GM21447 (cell line): Measurements from ENCODE around the gene SP100.

Source experiments
- ATAC-seq: cut with Tn5 transposase; IDR thresholded peaks from one replicate; pipeline ENCODE4 v1.9.1; 2021; ENCODE audit not compliant: unreplicated experiment

The SP100 gene

DNA sequence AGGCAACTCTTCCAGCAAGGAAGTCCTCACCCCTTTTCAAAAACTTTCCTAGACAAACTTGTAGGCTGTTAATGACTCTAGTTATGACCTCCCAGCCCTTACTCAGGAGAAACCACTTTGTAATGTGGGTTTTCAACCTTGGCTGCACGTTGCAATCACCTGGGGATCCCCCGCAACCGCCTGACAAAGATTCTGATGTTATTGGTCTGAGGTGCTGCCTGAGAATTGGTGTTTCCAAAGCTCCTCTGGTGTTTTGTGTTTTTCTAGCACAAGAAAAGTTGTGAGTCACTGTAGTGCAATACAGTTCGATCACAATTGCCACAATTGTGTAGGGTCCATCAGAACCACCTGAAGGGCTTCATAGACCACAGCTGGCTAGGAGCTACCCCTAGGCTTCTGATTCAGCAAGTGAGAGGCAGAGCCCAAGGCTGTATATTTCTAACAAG, 121.6 kb downstream of the SP100 start:
- ATAC-seq = peak; percentile 84

DNA sequence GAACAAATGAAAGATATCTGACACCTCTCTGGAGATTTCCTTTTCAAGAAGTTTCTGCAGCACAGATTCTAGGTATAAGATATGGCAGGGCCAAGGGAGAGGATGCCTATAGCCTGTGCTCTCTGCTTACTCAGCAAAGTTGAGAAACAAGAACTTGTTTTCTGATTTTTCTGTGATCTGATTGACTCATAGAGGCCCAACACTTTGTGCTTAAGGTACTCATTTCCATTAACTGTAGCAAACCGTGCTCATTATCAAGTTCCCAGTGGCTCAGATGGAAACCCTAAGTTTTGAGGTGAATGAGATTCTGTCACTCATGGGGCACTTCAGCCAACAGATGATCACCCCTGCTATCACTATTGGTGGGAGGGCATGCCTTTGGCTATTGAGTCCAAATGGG, 124.3 kb downstream of the SP100 start:
- no peak for ATAC-seq

- peak; percentile 69 for ATAC-seq
These were observed 126.0 kb downstream of the SP100 start for GRCh38 chr2:230541934-230542380.

GRCh38 chr2:230542751-230543150, 126.8 kb downstream of the SP100 start:
- no peak for ATAC-seq

DNA sequence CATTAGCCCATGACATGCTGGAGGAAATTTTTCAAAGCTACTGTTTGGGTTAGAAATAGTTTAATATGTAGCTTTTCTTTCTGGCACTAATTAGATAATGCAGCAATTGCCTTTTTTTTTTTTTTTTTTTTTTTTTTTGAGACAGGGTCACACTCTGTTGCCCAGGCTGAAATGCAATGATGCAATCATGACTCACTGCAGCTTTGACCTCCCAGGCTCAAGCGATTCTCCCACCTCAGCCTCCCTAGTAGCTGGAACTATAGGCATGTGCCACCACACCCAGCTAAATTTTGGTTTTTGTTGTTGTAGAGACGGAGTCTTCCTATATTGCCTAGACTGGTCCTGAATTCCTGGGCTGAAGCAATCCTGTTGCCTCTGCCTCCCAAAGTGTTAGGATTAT, 136.2 kb downstream of the SP100 start:
- no peak for ATAC-seq

- ATAC-seq = no peak
These were observed 141.1 kb downstream of the SP100 start for GRCh38 chr2:230557065-230557464.

DNA sequence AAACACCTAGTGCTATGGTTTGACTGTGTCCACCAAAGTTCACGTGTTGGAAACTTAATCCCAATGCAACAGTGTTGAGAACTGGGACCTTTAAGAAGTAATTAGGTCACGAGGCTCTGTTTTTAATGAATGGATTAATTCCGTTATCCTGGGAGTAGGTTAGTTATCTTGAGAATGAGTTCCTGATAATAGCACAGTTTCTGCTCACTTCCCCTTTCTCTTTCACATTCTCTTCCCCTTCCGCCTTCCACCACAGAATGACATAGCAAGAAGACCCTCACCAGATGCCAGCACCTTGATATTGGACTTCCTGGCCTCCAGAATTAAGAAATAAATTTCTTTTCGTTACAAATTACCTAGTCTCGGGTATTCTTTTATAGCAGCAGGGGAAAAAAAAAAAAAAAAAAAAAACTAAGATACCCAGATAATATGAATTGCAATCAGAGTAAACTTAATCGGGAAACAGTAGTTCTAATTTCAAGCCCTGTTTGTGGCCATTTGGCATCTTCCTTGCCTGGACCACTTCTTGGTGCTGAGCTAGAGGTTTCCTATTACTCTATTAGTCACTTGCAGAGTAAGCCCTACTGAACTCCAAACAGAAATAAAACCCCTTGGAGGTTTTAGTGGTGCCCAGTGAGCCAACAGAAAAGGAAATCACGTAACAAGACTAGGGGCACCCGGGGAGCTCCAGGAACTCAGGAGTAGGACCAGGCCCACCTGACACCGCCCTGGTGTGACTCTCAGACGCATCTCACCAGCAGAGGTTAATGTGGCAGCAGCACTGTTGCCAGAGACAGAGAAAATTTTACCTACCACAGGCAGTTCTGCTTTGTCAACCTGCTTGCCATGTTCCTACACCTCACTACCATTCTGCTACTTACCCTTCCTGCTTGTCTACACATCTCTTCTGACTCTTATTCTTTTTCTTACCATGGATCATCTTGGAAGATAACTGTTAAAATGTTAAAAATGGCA, 149.1 kb downstream of the SP100 start:
- no peak for ATAC-seq

GRCh38 chr2:230569298-230569697, 153.3 kb downstream of the SP100 start:
- no peak for ATAC-seq

GRCh38 chr2:230570987-230571386, 155.0 kb downstream of the SP100 start:
- ATAC-seq = no peak

DNA sequence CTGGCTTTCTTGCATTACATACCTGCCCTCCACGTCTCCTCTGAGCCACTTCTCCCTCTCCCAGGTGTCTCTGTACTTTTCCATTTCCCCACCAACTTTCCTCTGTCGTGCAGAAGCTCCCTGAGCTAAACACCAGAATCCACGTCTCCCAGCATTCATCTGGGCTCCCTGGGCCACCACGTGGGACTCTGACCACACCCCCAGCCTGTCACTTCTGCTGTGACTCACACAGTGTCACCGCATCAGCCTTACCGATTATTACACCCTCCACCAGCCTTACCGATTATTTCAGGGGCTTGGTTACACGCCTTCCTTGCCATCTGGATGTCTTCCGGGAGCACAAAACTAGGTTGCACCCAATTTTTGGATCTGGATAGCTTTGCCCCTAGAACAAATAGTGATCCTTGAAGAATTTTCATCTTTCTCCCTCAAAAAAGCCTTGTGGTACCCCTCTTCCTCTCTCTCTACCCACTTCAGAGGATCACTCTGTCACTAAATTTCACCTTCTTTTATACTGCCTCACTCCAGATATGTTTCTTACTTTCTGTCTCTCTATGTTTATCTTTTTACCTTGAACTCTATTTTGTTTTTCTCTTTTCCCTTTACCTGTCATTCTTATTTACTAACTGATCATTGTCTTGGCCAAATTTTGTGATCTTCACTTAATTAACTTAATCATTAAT, 159.8 kb downstream of the SP100 start:
- ATAC-seq = no peak

GRCh38 chr2:230577114-230577513, 161.1 kb downstream of the SP100 start:
- ATAC-seq = no peak

DNA sequence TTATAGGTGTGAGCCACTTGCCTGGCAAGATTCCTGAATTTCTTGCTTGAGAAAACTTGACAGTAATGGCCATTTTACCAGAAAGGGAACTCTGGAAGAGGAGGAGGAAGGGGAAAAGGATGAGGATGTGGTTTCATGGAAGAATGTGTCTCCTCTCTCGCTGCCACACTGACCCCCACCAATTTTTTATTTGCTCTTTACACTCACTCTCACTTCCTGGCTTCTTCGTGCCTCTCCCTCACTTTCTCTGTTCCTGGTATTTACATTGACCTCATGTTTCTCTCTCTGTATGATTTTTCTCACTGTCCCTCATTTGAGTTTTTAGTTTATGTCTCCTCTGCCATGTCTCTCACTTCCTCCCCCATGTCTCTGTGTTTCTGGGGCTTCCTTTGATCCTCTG, 162.1 kb downstream of the SP100 start:
- no peak for ATAC-seq

DNA sequence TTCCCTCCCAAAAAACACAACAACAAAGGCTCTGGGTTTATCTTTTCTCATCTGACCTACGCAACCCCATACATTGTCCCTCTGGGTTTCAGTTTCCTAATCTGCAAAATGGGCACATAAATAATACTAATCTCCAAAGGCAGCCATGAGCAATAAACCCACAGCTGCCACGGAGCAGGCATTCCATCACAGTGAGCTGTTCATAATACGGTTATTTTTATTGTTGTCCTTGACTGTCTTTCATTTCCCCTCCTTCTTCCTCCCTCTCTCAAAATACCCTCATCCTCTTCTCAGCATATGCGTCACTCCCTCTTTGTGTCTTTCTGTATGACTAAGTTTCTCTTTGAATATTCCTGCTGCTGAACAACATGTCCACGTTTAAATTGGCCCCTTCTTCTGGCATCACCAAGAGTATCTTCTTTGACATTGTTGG, 166.9 kb downstream of the SP100 start:
- peak; percentile 71 for ATAC-seq

GRCh38 chr2:230583581-230583980, 167.6 kb downstream of the SP100 start:
- peak; percentile 24 for ATAC-seq

DNA sequence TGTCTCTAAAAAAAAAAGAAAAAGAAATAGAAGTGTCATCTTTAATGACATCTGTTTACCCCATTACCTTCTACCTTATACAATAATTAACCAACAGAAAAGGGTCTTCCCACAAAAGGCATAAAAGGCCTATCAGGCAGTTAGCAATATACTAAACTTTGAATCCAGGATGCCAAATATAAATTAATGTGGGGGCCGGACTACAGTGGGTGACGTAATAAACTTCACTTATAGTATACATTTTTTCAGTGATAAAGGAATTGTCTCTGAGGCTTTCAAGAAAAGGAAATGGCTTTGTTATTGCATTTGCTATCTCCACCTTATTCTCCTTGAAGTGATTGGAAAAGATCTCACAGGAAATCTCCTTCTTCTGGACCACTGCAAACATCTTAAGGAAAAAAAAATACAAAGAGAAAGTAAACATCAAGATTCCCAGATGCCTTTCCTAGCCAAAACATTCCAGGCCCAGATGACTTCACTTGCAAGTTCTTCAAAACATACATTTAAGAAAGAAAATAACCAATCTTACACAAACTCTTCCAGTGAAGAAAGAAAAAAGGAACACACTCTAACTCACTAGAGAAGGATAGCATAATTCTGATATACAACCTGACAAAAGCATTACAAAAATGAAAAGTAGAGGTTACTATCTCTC, 170.5 kb downstream of the SP100 start:
- no peak for ATAC-seq

GRCh38 chr2:230589025-230589424, 173.0 kb downstream of the SP100 start:
- ATAC-seq = no peak

DNA sequence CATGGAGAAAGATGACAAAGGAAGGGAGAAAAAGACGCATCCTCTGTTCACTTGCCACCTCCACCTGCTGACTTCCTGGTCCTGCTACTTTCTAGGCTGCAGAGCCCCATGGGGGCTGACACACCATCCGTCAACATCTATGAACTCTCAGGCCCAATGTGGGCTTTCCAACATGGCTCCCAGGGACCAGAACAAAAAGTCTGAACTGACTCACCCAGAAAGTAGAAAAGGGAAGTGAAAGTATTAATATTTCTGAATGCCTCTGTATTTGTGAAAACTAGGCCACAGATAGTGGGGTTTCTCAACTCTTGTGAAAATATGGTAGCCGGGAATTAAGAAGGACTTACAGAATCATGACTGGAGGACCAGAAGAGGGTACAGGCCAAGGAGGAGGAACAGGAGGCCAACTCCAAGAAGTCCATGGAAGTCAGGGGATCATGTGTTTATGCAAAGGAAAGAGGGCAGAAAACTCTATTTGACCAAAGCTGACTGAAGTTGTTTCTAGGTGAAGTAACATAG, 173.6 kb downstream of the SP100 start:
- ATAC-seq = peak; percentile 96

- ATAC-seq = no peak
These were observed 174.3 kb downstream of the SP100 start for GRCh38 chr2:230590333-230590732.

DNA sequence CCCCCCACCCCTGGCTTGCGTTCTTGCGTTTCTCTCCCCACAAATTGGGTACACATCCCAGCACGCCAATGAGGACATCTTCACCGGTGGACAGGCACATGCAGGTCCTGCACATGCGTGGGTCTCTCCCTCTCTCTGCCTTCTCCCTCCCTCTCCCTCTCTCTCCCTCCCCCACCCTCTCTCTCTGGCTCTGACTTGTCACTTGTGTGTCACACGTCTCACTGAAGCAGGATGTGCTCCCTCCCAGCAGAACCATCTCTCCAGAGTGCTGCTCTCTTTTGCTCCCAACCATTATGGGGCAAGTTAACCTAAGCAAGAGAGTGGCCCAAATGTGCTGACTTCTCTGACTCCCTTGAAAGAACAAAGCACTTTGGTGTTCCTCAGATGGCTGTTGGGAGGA, 175.8 kb downstream of the SP100 start:
- ATAC-seq = no peak

DNA sequence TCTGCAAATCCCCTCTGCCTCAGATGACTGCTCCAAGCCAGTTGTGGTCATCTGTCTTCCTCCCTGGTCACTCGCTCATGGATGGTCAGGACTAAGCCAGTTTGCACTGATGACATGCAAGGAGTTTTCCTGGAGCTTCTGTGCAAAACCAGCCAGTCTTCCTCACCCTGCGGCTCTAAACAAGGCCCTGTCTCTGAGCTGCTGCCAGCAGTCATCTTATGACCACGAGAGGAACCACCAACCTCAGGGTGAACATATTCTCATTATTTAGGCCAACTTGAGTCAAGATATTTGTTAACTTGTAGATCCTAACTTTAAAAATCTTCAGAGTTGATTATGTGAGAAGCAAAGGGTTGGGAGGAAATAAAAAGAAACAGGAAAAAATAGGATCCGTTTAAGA, 176.8 kb downstream of the SP100 start:
- ATAC-seq = no peak
